ENCODE measurements around the gene LAPTM5. TPM values are rescaled to one million over a fixed set of nuclear protein-coding genes. Genes with fewer than 3 reads are reported as not detected.

The LAPTM5 gene
- total and polyA plus RNA-seq, 10 of the 15 experiments (the other 5 are each of a cell fraction or from before 2014, with no cell fraction given), result 24.1 to 1,034 (median 687) TPM

DNA sequence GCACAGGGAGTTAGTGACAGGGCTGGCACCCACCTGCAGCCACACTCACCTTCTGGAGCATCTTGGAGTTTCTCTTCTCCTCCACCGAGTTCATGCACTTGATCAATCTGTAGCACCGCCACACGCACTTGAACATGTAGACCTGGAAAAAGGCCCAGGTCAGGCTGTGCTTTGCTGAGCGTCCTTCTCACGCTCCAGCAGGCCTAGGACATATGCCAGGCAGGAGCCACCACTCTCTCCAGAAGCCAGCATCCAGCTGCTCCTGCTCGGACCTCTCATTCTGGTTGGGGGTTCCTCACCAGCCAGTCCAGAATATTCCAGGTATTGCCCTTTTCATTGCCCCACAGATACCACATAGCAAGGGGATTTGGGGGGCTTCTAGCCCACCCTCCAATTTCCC is 22.4 kb downstream of the LAPTM5 start:
- no peak overlapping the region for H2AFZ ChIP-seq (ENCODE audit: control insufficient read depth, low read depth, low read length)
- intact Hi-C loops (cut with micrococcal nuclease; ENCODE audit: unreplicated experiment) (no loop called here), in situ Hi-C loops (cut with MboI) (no loop called here)
- H3K4me1 ChIP-seq (ENCODE audit: control insufficient read depth, insufficient read depth, low read length), result peaks cover 26% of the 10 kb centered on the region
- H3K9ac ChIP-seq (ENCODE audit: control insufficient read depth, insufficient read depth, low read length), result no peak overlapping the region
- RAD21 ChIA-PET (ENCODE audit: unreplicated experiment), result no interaction called here
- no peak overlapping the region for H3K4me2 ChIP-seq (ENCODE audit: control insufficient read depth, insufficient read depth)
- POLR2A ChIA-PET, result interaction anchor here (22.5 kb wide), 1 partner anchor 25 kb away, joined by 741 read pairs; the partner anchor contains the start of gene LAPTM5
- H3K9me3 ChIP-seq (replicated peaks; ENCODE audit: control insufficient read depth, insufficient read depth, low read length), result no peaks in the 10 kb centered on the region
- H4K20me1 ChIP-seq (ENCODE audit: control insufficient read depth, insufficient read depth), result no peaks in the 10 kb centered on the region; the same call in 1 of the 2 replicates
- DNase-seq (ENCODE audit: low read depth, low spot score) (no peak), ATAC-seq (no peak), FAIRE-seq (no peak)
- H3K79me2 ChIP-seq (ENCODE audit: control insufficient read depth, insufficient read depth, low read length), result peaks cover 11% of the 10 kb centered on the region
- H3K27me3 ChIP-seq (replicated peaks in 1 of 2; ENCODE audit: control insufficient read depth in 2 of 2, insufficient read depth in 2 of 2, low read length in 1 of 2), result no peaks in the 10 kb centered on the region
- WGBS (ENCODE audit: insufficient coverage, insufficient replicate concordance, low lambda C conversion rate, missing lambda C conversion rate), result 100% methylated on average over 5 of the region's 6 CpGs
- TF ChIP-seq KAT2A (conservative IDR thresholded peaks at IDR 0.05; ENCODE audit: control insufficient read depth, low read depth, low read length), result no peak
- no peak for TF ChIP-seq IRF4 (IDR thresholded peaks at IDR 0.05; ENCODE audit: low read depth, low read length)
- peak; percentile 55; the same call in 1 of the 2 replicates for TF ChIP-seq POLR2A (IDR thresholded peaks at IDR 0.05; ENCODE audit: low read depth, low read length)
- TF ChIP-seq, protein P1, sequence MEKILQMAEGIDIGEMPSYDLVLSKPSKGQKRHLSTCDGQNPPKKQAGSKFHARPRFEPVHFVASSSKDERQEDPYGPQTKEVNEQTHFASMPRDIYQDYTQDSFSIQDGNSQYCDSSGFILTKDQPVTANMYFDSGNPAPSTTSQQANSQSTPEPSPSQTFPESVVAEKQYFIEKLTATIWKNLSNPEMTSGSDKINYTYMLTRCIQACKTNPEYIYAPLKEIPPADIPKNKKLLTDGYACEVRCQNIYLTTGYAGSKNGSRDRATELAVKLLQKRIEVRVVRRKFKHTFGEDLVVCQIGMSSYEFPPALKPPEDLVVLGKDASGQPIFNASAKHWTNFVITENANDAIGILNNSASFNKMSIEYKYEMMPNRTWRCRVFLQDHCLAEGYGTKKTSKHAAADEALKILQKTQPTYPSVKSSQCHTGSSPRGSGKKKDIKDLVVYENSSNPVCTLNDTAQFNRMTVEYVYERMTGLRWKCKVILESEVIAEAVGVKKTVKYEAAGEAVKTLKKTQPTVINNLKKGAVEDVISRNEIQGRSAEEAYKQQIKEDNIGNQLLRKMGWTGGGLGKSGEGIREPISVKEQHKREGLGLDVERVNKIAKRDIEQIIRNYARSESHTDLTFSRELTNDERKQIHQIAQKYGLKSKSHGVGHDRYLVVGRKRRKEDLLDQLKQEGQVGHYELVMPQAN (conservative IDR thresholded peaks at IDR 0.05), result no peak
- no peak for TF ChIP-seq TARDBP (IDR thresholded peaks at IDR 0.05; ENCODE audit: borderline replicate concordance)
- no peak for TF ChIP-seq LARP7 (IDR thresholded peaks at IDR 0.05)
- TF ChIP-seq, protein P2, sequence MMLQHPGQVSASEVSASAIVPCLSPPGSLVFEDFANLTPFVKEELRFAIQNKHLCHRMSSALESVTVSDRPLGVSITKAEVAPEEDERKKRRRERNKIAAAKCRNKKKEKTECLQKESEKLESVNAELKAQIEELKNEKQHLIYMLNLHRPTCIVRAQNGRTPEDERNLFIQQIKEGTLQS (IDR thresholded peaks at IDR 0.05; ENCODE audit: borderline replicate concordance, extremely low read depth, low read depth, low read length), result no peak
- peaks cover 53 to 57% of the 10 kb centered on the region in 2 experiments for H3K36me3 ChIP-seq (ENCODE audit: control insufficient read depth in 2 of 2, insufficient read depth in 2 of 2, low read length in 1 of 2)
- SMC1A ChIA-PET (ENCODE audit: uncharacterized antibody, unreplicated experiment), result interaction anchor here (0.9 to 21.5 kb wide), 4 partner anchors 11 to 44 kb away, joined by 3 to 556 read pairs (median 4); partner anchors contain the start of genes LAPTM5 and MATN1
- H3K4me3 ChIP-seq, result no peak overlapping the region
- H3K27ac ChIP-seq (ENCODE audit: control insufficient read depth, insufficient read depth), result no peak overlapping the region
- CTCF ChIA-PET, result interaction anchor here (0.9 to 2.4 kb wide), 2 partner anchors 30 to 44 kb away, joined by 3 to 8 read pairs; no protein-coding TSS in a partner anchor
- no TSS peak for BruUV-seq (replicated peaks)

Data from GM12878 (cell line).